IMR-90 (cell line): ENCODE data around the gene TMEM53. TPM values are rescaled to one million over a fixed set of nuclear protein-coding genes. Genes with fewer than 3 reads are reported as not detected.

ENCODE experiments used
- ATAC-seq: fragments of 200-7000 bp; cut with Tn5 transposase; 2 replicates; pipeline ENCODE4 v1.9.1; 2020; ENCODE audit warnings: low read depth, mild to moderate bottlenecking, moderate library complexity
- BruUV-seq: library from RNA; stranded (reverse); fragments of 400-500 nt; replicated peaks from 2 replicates; lab custom pipeline; 2021; lab: Mats Ljungman, UMichigan
- CTCF ChIA-PET: fragments of 300-600 bp; formaldehyde crosslinking; extraction: SDS; loops from one replicate; lab custom pipeline; 2021; ENCODE audit warnings: antibody characterized with exemption; lab: Yijun Ruan, JAX
- POLR2A ChIA-PET: fragments of 300-600 bp; sonication (Branson Sonifier 250); formaldehyde crosslinking; loops from one replicate; lab custom pipeline; 2022; ENCODE audit warnings: antibody characterized with exemption; ENCODE audit not compliant: unreplicated experiment; lab: Charles Lee
- DNase-seq: peaks from one replicate; pipeline ENCODE4 v3.0.0; 2013
- H2AFZ ChIP-seq: replicated peaks from 2 replicates; pipeline ENCODE3; 2013; ENCODE audit warnings: low read length, mild to moderate bottlenecking; ENCODE audit not compliant: poor library complexity
- H2AK5ac ChIP-seq: 2 replicates; pipeline ENCODE4 v1.6.1; 2013; ENCODE audit warnings: low read depth, low read length, inconsistent platforms
- H2AK9ac ChIP-seq: replicated peaks from 2 replicates; pipeline ENCODE3; 2013; ENCODE audit warnings: mild to moderate bottlenecking, low read depth, low read length, moderate library complexity; ENCODE audit not compliant: poor library complexity
- H2BK120ac ChIP-seq: 2 replicates; pipeline ENCODE4 v1.6.1; 2013; ENCODE audit warnings: low read depth, low read length, inconsistent platforms
- H2BK15ac ChIP-seq: 3 replicates; pipeline ENCODE4 v1.6.1; 2013; ENCODE audit warnings: low read depth, low read length, inconsistent platforms
- H2BK20ac ChIP-seq: 2 replicates; pipeline ENCODE4 v1.6.1; 2013; ENCODE audit warnings: low read depth, mild to moderate bottlenecking, inconsistent platforms, low read length, moderate library complexity
- H2BK5ac ChIP-seq: 2 replicates; pipeline ENCODE4 v1.6.1; 2013; ENCODE audit warnings: mild to moderate bottlenecking, low read depth, low read length, inconsistent platforms; ENCODE audit not compliant: poor library complexity, severe bottlenecking
- H3K14ac ChIP-seq: replicated peaks from 2 replicates; pipeline ENCODE4 v1.6.1; 2013; ENCODE audit warnings: low read depth, low read length, inconsistent platforms
- H3K18ac ChIP-seq: 2 replicates; pipeline ENCODE4 v1.6.1; 2013; ENCODE audit warnings: low read depth, low read length, control low read depth
- H3K23ac ChIP-seq: 2 replicates; pipeline ENCODE4 v1.6.1; 2013; ENCODE audit warnings: low read depth, low read length, inconsistent platforms
- H3K27ac ChIP-seq: 2 replicates; pipeline ENCODE4 v1.5.1; 2013; ENCODE audit warnings: mild to moderate bottlenecking, control low read depth, low read length; ENCODE audit not compliant: insufficient read depth
- H3K27me3 ChIP-seq: 2 replicates; pipeline ENCODE4 v1.6.1; 2013; ENCODE audit warnings: low read length; ENCODE audit not compliant: control insufficient read depth, insufficient read depth
- H3K36me3 ChIP-seq: 2 replicates; pipeline ENCODE4 v1.6.1; 2013; ENCODE audit warnings: low read length, mixed read lengths; ENCODE audit not compliant: control insufficient read depth, insufficient read depth
- H3K4ac ChIP-seq: 2 replicates; pipeline ENCODE4 v1.6.1; 2013; ENCODE audit warnings: low read depth, low read length, inconsistent platforms
- H3K4me1 ChIP-seq: 2 replicates; pipeline ENCODE4 v1.6.1; 2013; ENCODE audit warnings: low read length, mixed read lengths; ENCODE audit not compliant: control insufficient read depth, insufficient read depth
- H3K4me2 ChIP-seq: 2 replicates; pipeline ENCODE4 v1.6.1; 2013; ENCODE audit warnings: low read depth, mild to moderate bottlenecking, control low read depth, low read length, moderate library complexity
- H3K4me3 ChIP-seq: 2 replicates; pipeline ENCODE4 v1.5.1; 2013; ENCODE audit warnings: low read depth, mild to moderate bottlenecking, control low read depth, low read length, moderate library complexity; ENCODE audit not compliant: insufficient read depth
- H3K56ac ChIP-seq: 2 replicates; pipeline ENCODE4 v1.6.1; 2013; ENCODE audit warnings: low read length, inconsistent platforms; ENCODE audit not compliant: insufficient read depth; ENCODE audit errors: extremely low read depth
- H3K79me1 ChIP-seq, 2 experiments: 2 replicates each; pipeline ENCODE4 v1.6.1; 2013; ENCODE audit warnings: low read length in 2 of 2, inconsistent platforms in 1 of 2, low read depth in 1 of 2
- H3K9ac ChIP-seq: 2 replicates; pipeline ENCODE4 v1.6.1; 2013; ENCODE audit warnings: low read depth, low read length, control low read depth
- H3K9me1 ChIP-seq: 2 replicates; pipeline ENCODE4 v1.6.1; 2013; ENCODE audit warnings: low read length, inconsistent platforms; ENCODE audit not compliant: insufficient read depth
- H3K9me3 ChIP-seq: 2 replicates; pipeline ENCODE4 v1.6.1; 2013; ENCODE audit warnings: low read length; ENCODE audit not compliant: control insufficient read depth, insufficient read depth
- H4K20me1 ChIP-seq: 2 replicates; pipeline ENCODE4 v1.6.1; 2013; ENCODE audit warnings: low read length, inconsistent platforms; ENCODE audit not compliant: insufficient read depth
- H4K5ac ChIP-seq: 2 replicates; pipeline ENCODE4 v1.6.1; 2013; ENCODE audit warnings: mild to moderate bottlenecking, low read depth, low read length, control low read depth
- H4K8ac ChIP-seq, 2 experiments: 2 replicates each; pipeline ENCODE4 v1.6.1; 2013; ENCODE audit warnings: low read depth in 2 of 2, low read length in 2 of 2, control low read depth in 1 of 2, inconsistent platforms in 1 of 2
- H4K91ac ChIP-seq: 2 replicates; pipeline ENCODE4 v1.6.1; 2013; ENCODE audit warnings: low read depth, low read length, inconsistent platforms; ENCODE audit not compliant: insufficient read depth
- BHLHE40 ChIP-seq: fragments of 150-350 bp; IDR thresholded peaks from 2 replicates; pipeline ENCODE4 v1.6.1; 2016; ENCODE audit warnings: mild to moderate bottlenecking, low read depth, low read length
- CHD1 ChIP-seq: IDR thresholded peaks from 2 replicates; pipeline ENCODE4 v1.6.1; 2012; ENCODE audit warnings: low read depth, low read length, improper control_type of control experiment
- CTCF ChIP-seq: conservative IDR thresholded peaks from 2 replicates; pipeline ENCODE4 v1.5.1; 2012; ENCODE audit warnings: mild to moderate bottlenecking, low read depth, low read length, improper control_type of control experiment
- FOS ChIP-seq: fragments of 150-350 bp; IDR thresholded peaks from 2 replicates; pipeline ENCODE4 v1.6.1; 2016; ENCODE audit warnings: low read depth, low read length
- MAFK ChIP-seq: IDR thresholded peaks from 2 replicates; pipeline ENCODE4 v1.6.1; 2012; ENCODE audit warnings: low read depth, low read length, improper control_type of control experiment
- NFE2L2 ChIP-seq: fragments of 150-350 bp; IDR thresholded peaks from 2 replicates; pipeline ENCODE4 v1.6.1; 2016; ENCODE audit warnings: low read depth, mild to moderate bottlenecking, low read length
- SMC3 ChIP-seq: fragments of 150-350 bp; IDR thresholded peaks from 2 replicates; pipeline ENCODE4 v1.6.1; 2016; ENCODE audit warnings: low read depth, mild to moderate bottlenecking, antibody characterized with exemption, low read length, moderate library complexity
- WGBS, 2 experiments: methylation state at CpG; one replicate each; pipeline versions ENCODE4 v1.1.5 to v1.1.7; 2013; ENCODE audit warnings: missing lambda C conversion rate in 2 of 2; ENCODE audit not compliant: insufficient read length in 1 of 2; ENCODE audit errors: extremely low coverage in 2 of 2; 5-methylcytosine and 5-hydroxymethylcytosine counted together
- dilution Hi-C: fragments of 300-500 bp; cut with HindIII; formaldehyde crosslinking; loops from one replicate; pipeline ENCODE4 v1.14.3; 2018; ENCODE audit warnings: low sequenced_read_pairs; ENCODE audit not compliant: unreplicated experiment
- in situ Hi-C: fragments of 300-500 bp; cut with MboI; formaldehyde crosslinking; loops from 3 replicates; pipeline ENCODE4 v1.14.3; 2019; ENCODE audit warnings: low sequenced_read_pairs, inconsistent platforms, mixed read lengths
- intact Hi-C: fragments of 100-400 bp; cut with micrococcal nuclease; formaldehyde crosslinking; loops from 2 replicates; pipeline ENCODE4 v1.10.0; 2022
- polyA plus RNA-seq, 3 experiments: library from polyadenylated mRNA; depleted of rRNA; stranded (reverse); fragments of >200 nt; gene quantifications; 2 replicates each; pipeline ENCODE4 v1.2.3, GENCODE V29; 2012; ENCODE audit warnings: low replicate concordance in 1 of 3
- total RNA-seq: library from RNA; depleted of rRNA; stranded (reverse); fragments of >200 nt; gene quantifications from 2 replicates; pipeline ENCODE4 v1.2.3, GENCODE V29; 2012

TMEM53 gene
- total and polyA plus RNA-seq, 2 of the 4 experiments (the other 2 are of a cell fraction), result 2.7 to 6.3 TPM

GRCh38 chr1:44698138-44698537 is 23.9 kb upstream of the TMEM53 start:
- Histone ChIP-seq H3K9ac (no peak overlapping the region), H4K20me1 (no peaks in the 10 kb centered on the region), H2BK20ac (no peak overlapping the region), H2BK5ac (no peak overlapping the region), H3K9me1 (no peaks in the 10 kb centered on the region), H3K4me3 (no peak overlapping the region), H2AFZ (no peak overlapping the region), H2AK9ac (no peak overlapping the region), H3K79me1 (no peaks in the 10 kb centered on the region), H3K14ac (no peak overlapping the region), H3K36me3 (no peaks in the 10 kb centered on the region), H3K9me3 (no peaks in the 10 kb centered on the region), H3K56ac (no peak overlapping the region), H2BK120ac (no peak overlapping the region), H4K5ac (no peak overlapping the region), H3K27me3 (peaks cover 13% of the 10 kb centered on the region), H3K27ac (no peak overlapping the region), H3K4me2 (no peak overlapping the region), H4K91ac (no peak overlapping the region), H4K8ac (no peak overlapping the region), H3K4me1 (peaks cover 2% of the 10 kb centered on the region; the same call in 1 of the 2 replicates), H2BK15ac (no peak overlapping the region), H2AK5ac (no peak overlapping the region), H3K23ac (no peak overlapping the region), H3K4ac (no peak overlapping the region), H3K18ac (no peak overlapping the region)
- TF ChIP-seq FOS (no peak), SMC3 (no peak), CTCF (no peak), CHD1 (no peak), NFE2L2 (no peak), BHLHE40 (no peak), MAFK (no peak)
- ChIA-PET CTCF (no interaction called here), POLR2A (no interaction called here)
- ATAC-seq, result no peak
- BruUV-seq, result no TSS peak
- WGBS, 2 experiments, result no CpG with 5 or more reads among the region's 3 CpGs
- dilution Hi-C loops, result no loop called here
- DNase-seq, result no peak
- intact Hi-C loops, result no loop called here
- in situ Hi-C loops, result no loop called here
